H1 (cell line): ENCODE results near the gene EXOG. TPM values are rescaled to one million over a fixed set of nuclear protein-coding genes. Genes with fewer than 3 reads are reported as not detected.

Experiments used
- CTCF ChIA-PET: fragments of 300-600 bp; sonication (Branson Sonifier 250); formaldehyde crosslinking; loops from one replicate; lab custom pipeline; 2021; ENCODE audit not compliant: partially characterized antibody; lab: Charles Lee
- POLR2A ChIA-PET: fragments of 300-600 bp; sonication (Branson Sonifier 250); formaldehyde crosslinking; loops from one replicate; lab custom pipeline; 2021; ENCODE audit warnings: inconsistent platforms; ENCODE audit not compliant: partially characterized antibody; lab: Charles Lee
- DNase-seq, 2 experiments: peaks; one replicate each; pipeline versions ENCODE4 v3.0.0 to v3.0.0-alpha.2; 2010 to 2022; ENCODE audit warnings: low spot score in 2 of 2, low read depth in 1 of 2, mixed read lengths in 1 of 2
- FAIRE-seq: peaks from 2 replicates; lab custom pipeline; 2011; peaks lifted over from hg19 to GRCh38; lab: Jason Lieb, UNC
- H2AFZ ChIP-seq: 2 replicates; pipeline ENCODE4 v1.8.1; 2012; ENCODE audit warnings: low read length, inconsistent platforms
- H2AK5ac ChIP-seq: 2 replicates; pipeline ENCODE4 v1.6.1; 2013; ENCODE audit warnings: low read depth, low read length
- H2BK120ac ChIP-seq: replicated peaks from 2 replicates; pipeline ENCODE3; 2013; ENCODE audit warnings: low read depth, low read length, inconsistent platforms
- H2BK12ac ChIP-seq: 2 replicates; pipeline ENCODE4 v1.6.1; 2013; ENCODE audit warnings: low read depth, low read length
- H2BK15ac ChIP-seq: 2 replicates; pipeline ENCODE4 v1.6.1; 2013; ENCODE audit warnings: low read length
- H2BK20ac ChIP-seq: 2 replicates; pipeline ENCODE4 v1.6.1; 2013; ENCODE audit warnings: low read length
- H2BK5ac ChIP-seq: 2 replicates; pipeline ENCODE4 v1.6.1; 2013; ENCODE audit warnings: low read depth, low read length
- H3K14ac ChIP-seq: 2 replicates; pipeline ENCODE4 v1.6.1; 2013; ENCODE audit warnings: inconsistent platforms; ENCODE audit not compliant: insufficient read length
- H3K18ac ChIP-seq: 2 replicates; pipeline ENCODE4 v1.6.1; 2013; ENCODE audit warnings: low read length; ENCODE audit errors: extremely low read depth
- H3K23ac ChIP-seq: 2 replicates; pipeline ENCODE4 v1.6.1; 2013; ENCODE audit warnings: inconsistent platforms; ENCODE audit not compliant: insufficient read length
- H3K23me2 ChIP-seq: 2 replicates; pipeline ENCODE4 v1.6.1; 2013; ENCODE audit warnings: low read depth, low read length
- H3K27ac ChIP-seq: 2 replicates; pipeline ENCODE4 v1.6.1; 2011; ENCODE audit warnings: low read depth, low read length, inconsistent platforms
- H3K27me3 ChIP-seq, 4 experiments: replicated peaks in 1 of 4; 1 replicate in 1 of 4; 2 replicates in 3 of 4; pipeline versions ENCODE4 v1.6.1 to v1.8.1; 2011 to 2013; ENCODE audit warnings: low read length in 3 of 4, mild to moderate bottlenecking in 3 of 4, inconsistent platforms in 2 of 4, mixed read lengths in 2 of 4, moderate library complexity in 1 of 4; ENCODE audit not compliant: control insufficient read depth in 3 of 4, insufficient read depth in 3 of 4; ENCODE audit errors: extremely low read depth in 1 of 4
- H3K36me3 ChIP-seq, 4 experiments: 2 replicates each; pipeline versions ENCODE4 v1.6.1 to v1.8.1; 2011 to 2013; ENCODE audit warnings: mild to moderate bottlenecking in 4 of 4, low read length in 3 of 4, moderate library complexity in 2 of 4, control low read depth in 1 of 4, inconsistent platforms in 1 of 4; ENCODE audit not compliant: insufficient read depth in 4 of 4, control insufficient read depth in 2 of 4
- H3K4ac ChIP-seq: replicated peaks from 2 replicates; pipeline ENCODE3; 2013; ENCODE audit warnings: low read length, low read depth, mixed read lengths, inconsistent platforms; ENCODE audit not compliant: insufficient read length
- H3K4me1 ChIP-seq, 4 experiments: replicated peaks in 1 of 4; 1 replicate in 1 of 4; 2 replicates in 3 of 4; pipeline versions ENCODE4 v1.6.1 to v1.8.1; 2011 to 2013; ENCODE audit warnings: low read length in 3 of 4, inconsistent platforms in 2 of 4, mixed read lengths in 1 of 4; ENCODE audit not compliant: insufficient read depth in 4 of 4, control insufficient read depth in 3 of 4
- H3K4me2 ChIP-seq, 2 experiments: 2 replicates each; pipeline versions ENCODE4 v1.6.1 to v1.8.1; 2011 to 2013; ENCODE audit warnings: low read depth in 2 of 2, low read length in 2 of 2, control low read depth in 1 of 2, inconsistent platforms in 1 of 2, mild to moderate bottlenecking in 1 of 2; ENCODE audit not compliant: insufficient read depth in 1 of 2
- H3K4me3 ChIP-seq, 4 experiments: fragments of 200-600, 300-600 bp in 1 of 4; sonication (generic), shearing (Covaris generic), sonication (Bioruptor Twin) in 1 of 4; 2 replicates each; pipeline versions ENCODE4 v1.5.1 to v1.8.1; 2011 to 2016; ENCODE audit warnings: low read length in 4 of 4, low read depth in 3 of 4, control low read depth in 2 of 4, inconsistent platforms in 2 of 4, mild to moderate bottlenecking in 2 of 4, mixed read lengths in 1 of 4, moderate library complexity in 1 of 4; ENCODE audit not compliant: insufficient read depth in 2 of 4; ENCODE audit errors: extremely low read depth in 1 of 4
- H3K56ac ChIP-seq: replicated peaks from 2 replicates; pipeline ENCODE3; 2013; ENCODE audit warnings: low read depth, mild to moderate bottlenecking, mixed read lengths, low read length, inconsistent platforms; ENCODE audit not compliant: insufficient read length
- H3K79me1 ChIP-seq: 2 replicates; pipeline ENCODE4 v1.6.1; 2013; ENCODE audit warnings: low read depth, low read length, control low read depth
- H3K79me2 ChIP-seq, 2 experiments: 2 replicates each; pipeline versions ENCODE4 v1.6.1 to v1.8.1; 2012 to 2013; ENCODE audit warnings: low read length in 2 of 2, mild to moderate bottlenecking in 2 of 2, inconsistent platforms in 1 of 2; ENCODE audit not compliant: insufficient read depth in 2 of 2, control insufficient read depth in 1 of 2
- H3K9ac ChIP-seq, 4 experiments: replicated peaks in 1 of 4; 1 replicate in 1 of 4; 2 replicates in 3 of 4; pipeline versions ENCODE4 v1.6.1 to v1.8.1; 2011 to 2013; ENCODE audit warnings: low read depth in 3 of 4, low read length in 3 of 4, control low read depth in 2 of 4, mild to moderate bottlenecking in 2 of 4, moderate library complexity in 2 of 4, inconsistent platforms in 1 of 4; ENCODE audit errors: extremely low read depth in 1 of 4
- H3K9me3 ChIP-seq, 2 experiments: 2 replicates each; pipeline versions ENCODE4 v1.6.1 to v1.8.1; 2012 to 2013; ENCODE audit warnings: mild to moderate bottlenecking in 2 of 2, moderate library complexity in 2 of 2, control low read depth in 1 of 2, inconsistent platforms in 1 of 2, low read depth in 1 of 2, low read length in 1 of 2, mixed read lengths in 1 of 2; ENCODE audit not compliant: insufficient read depth in 2 of 2
- H4K20me1 ChIP-seq, 2 experiments: replicated peaks in 1 of 2; 2 replicates each; pipeline versions ENCODE3 to v1.8.1; 2011 to 2013; ENCODE audit warnings: inconsistent platforms in 2 of 2, low read length in 2 of 2, mild to moderate bottlenecking in 1 of 2; ENCODE audit not compliant: insufficient read depth in 2 of 2, control insufficient read depth in 1 of 2
- H4K5ac ChIP-seq: 2 replicates; pipeline ENCODE4 v1.6.1; 2013; ENCODE audit warnings: low read length, low read depth, mixed read lengths, inconsistent platforms; ENCODE audit not compliant: insufficient read length
- H4K8ac ChIP-seq: 2 replicates; pipeline ENCODE4 v1.8.0; 2013; ENCODE audit warnings: mild to moderate bottlenecking, moderate library complexity, low read length, inconsistent platforms; ENCODE audit not compliant: insufficient read depth; ENCODE audit errors: extremely low read depth
- H4K91ac ChIP-seq: replicated peaks from 2 replicates; pipeline ENCODE3; 2013; ENCODE audit warnings: low read length, mixed read lengths, inconsistent platforms; ENCODE audit not compliant: insufficient read length
- GABPA ChIP-seq: IDR thresholded peaks from 2 replicates; pipeline ENCODE4 v1.6.1; 2011; ENCODE audit warnings: mild to moderate bottlenecking, low read length, moderate library complexity, borderline replicate concordance; ENCODE audit not compliant: insufficient read depth
- JUN ChIP-seq: IDR thresholded peaks from 2 replicates; pipeline ENCODE4 v1.6.1; 2011; ENCODE audit warnings: low read depth, mild to moderate bottlenecking, improper control_type of control experiment, low read length
- POU5F1 ChIP-seq: IDR thresholded peaks from 2 replicates; pipeline ENCODE4 v1.6.1; 2011; ENCODE audit warnings: low read depth, mild to moderate bottlenecking, low read length, moderate library complexity
- RNF2 ChIP-seq: fragments of 200-900, 300-1000 bp; sonication (generic); IDR thresholded peaks from 2 replicates; pipeline ENCODE4 v1.7.1; 2016; ENCODE audit warnings: borderline replicate concordance, low read depth, mild to moderate bottlenecking, antibody characterized with exemption, low read length; ENCODE audit not compliant: poor library complexity, severe bottlenecking; ENCODE audit errors: missing control alignments
- SIN3A ChIP-seq, 2 experiments: IDR thresholded peaks in 1 of 2; conservative IDR thresholded peaks in 1 of 2; 2 replicates each; pipeline ENCODE4 v1.6.1; 2011 to 2012; ENCODE audit warnings: low read length in 2 of 2, improper control_type of control experiment in 1 of 2, low read depth in 1 of 2, mild to moderate bottlenecking in 1 of 2
- SRF ChIP-seq: IDR thresholded peaks from 2 replicates; pipeline ENCODE4 v1.6.1; 2011; ENCODE audit warnings: mild to moderate bottlenecking, low read depth, low read length, moderate library complexity
- TAF1 ChIP-seq: IDR thresholded peaks from 2 replicates; pipeline ENCODE4 v1.6.1; 2011; ENCODE audit warnings: mild to moderate bottlenecking, low read depth, low read length
- YY1 ChIP-seq: IDR thresholded peaks from 2 replicates; pipeline ENCODE4 v1.6.1; 2011; ENCODE audit warnings: low read depth, mild to moderate bottlenecking, low read length
- WGBS, 2 experiments: shearing (Covaris generic) in 1 of 2; methylation state at CpG; one replicate each; pipeline versions ENCODE4 v1.1.6 to v1.1.7; 2013 to 2015; ENCODE audit warnings: low lambda C conversion rate in 2 of 2, mixed read lengths in 2 of 2, inconsistent platforms in 1 of 2, low coverage in 1 of 2, missing lambda C conversion rate in 1 of 2; ENCODE audit not compliant: insufficient replicate concordance in 2 of 2, insufficient coverage in 1 of 2, insufficient read length in 1 of 2; ENCODE audit errors: extremely low coverage in 1 of 2, missing lambda C conversion rate in 1 of 2; 5-methylcytosine and 5-hydroxymethylcytosine counted together
- polyA plus RNA-seq, 7 experiments: library from polyadenylated mRNA; depleted of rRNA in 3 of 7; stranded (reverse) in 5 of 7; unstranded in 2 of 7; fragments of >200 nt in 5 of 7; fragments of 200-250 nt in 2 of 7; gene quantifications; 1 replicate in 5 of 7; 2 replicates in 1 of 7; 4 replicates in 1 of 7; pipeline versions ENCODE4 v1.2.1 to v1.2.3, GENCODE V29; 2011 to 2013; ENCODE audit warnings: missing spikeins in 2 of 7, mixed read lengths in 2 of 7
- total RNA-seq: library from RNA; stranded (reverse); fragmentation: NEBNext Ultra II Directional; extraction: Animal tissue kit (Norgen Biotek cat#: 25700); gene quantifications from 2 replicates; pipeline ENCODE4 v1.2.1, GENCODE V29; 2021
- TF ChIP-seq, protein P1 (sequence below): IDR thresholded peaks from 2 replicates; pipeline ENCODE4 v1.6.1; 2011; ENCODE audit warnings: low read depth, mild to moderate bottlenecking, low read length; ENCODE audit not compliant: insufficient read depth

EXOG gene
- total and polyA plus RNA-seq, 2 of the 8 experiments (the other 6 are each of a cell fraction or from before 2014, with no cell fraction given) = 7.2 to 12.9 TPM

DNA sequence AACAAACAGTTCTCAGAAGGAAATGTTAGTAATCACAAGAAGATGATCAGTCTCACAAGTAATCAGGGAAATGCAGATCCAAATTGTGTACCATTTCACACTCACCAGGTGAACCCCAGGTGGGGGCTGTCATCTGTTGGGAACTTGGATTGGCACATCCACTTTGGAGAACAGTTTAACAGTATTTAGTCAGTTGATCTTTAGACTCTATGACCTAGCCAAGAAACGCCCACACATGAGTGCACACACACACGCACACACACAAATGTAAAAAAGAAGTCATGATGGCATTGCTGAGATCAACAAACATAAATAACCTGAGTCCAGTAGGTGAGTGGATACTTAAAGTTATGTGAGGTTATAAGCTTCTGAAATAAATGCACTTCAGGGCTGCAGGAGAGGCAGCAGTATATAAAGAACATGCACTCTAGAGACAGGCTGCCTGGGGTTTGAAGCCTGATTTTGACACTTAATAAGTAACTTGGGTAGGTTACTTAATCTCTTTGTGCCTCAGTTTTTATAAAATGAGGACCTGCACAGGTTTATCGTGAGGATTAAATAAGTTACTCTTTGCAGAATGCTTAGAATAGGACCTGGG is 24.8 kb upstream of the EXOG start:
- Histone ChIP-seq H3K4me3 (no peak overlapping the region), H3K79me1 (peaks cover 40% of the 10 kb centered on the region), H3K23me2 (no peaks in the 10 kb centered on the region; the same call in 1 of the 2 replicates), H2AK5ac (no peak overlapping the region), H2BK12ac (no peak overlapping the region), H3K4me2 (no peak overlapping the region), H3K56ac (no peak overlapping the region), H4K5ac (no peak overlapping the region), H3K9me3 (peaks cover 11% of the 10 kb centered on the region in 2 experiments; a peak in 3 of 4 replicates), H2BK15ac (no peak overlapping the region), H4K91ac (no peak overlapping the region), H4K20me1 (peaks cover 9 to 28% of the 10 kb centered on the region in 2 experiments), H3K36me3 (peaks cover 0 to 3% (median 0%) of the 10 kb centered on the region in 4 experiments; a peak in 1 of 8 replicates), H2BK20ac (no peak overlapping the region), H2AFZ (no peak overlapping the region), H3K4me1 (peaks cover 0 to 4% (median 2%) of the 10 kb centered on the region in 4 experiments; a peak in 3 of 7 replicates), H3K79me2 (peaks cover 27 to 99% of the 10 kb centered on the region in 2 experiments), H3K14ac (no peak overlapping the region), H2BK5ac (no peak overlapping the region), H3K18ac (no peak overlapping the region), H4K8ac (no peak overlapping the region), H2BK120ac (no peak overlapping the region), H3K9ac (no peak overlapping the region), H3K4ac (no peak overlapping the region), H3K27me3 (no peaks in the 10 kb centered on the region), H3K23ac (no peak overlapping the region), H3K27ac (no peak overlapping the region)
- WGBS, 2 experiments = 89% methylated on average over 3 of the region's 3 CpGs; no CpG with 5 or more reads in 1 of the 2 experiments
- no peak for FAIRE-seq
- TF ChIP-seq RNF2 (no peak), JUN (no peak), SIN3A (conservative IDR thresholded peaks at IDR 0.05 in 1 of 2, IDR thresholded peaks at IDR 0.05 in 1 of 2; ENCODE audit: low read depth in 1 of 2, low read length in 2 of 2) (no peak), SRF (no peak), GABPA (no peak), POU5F1 (no peak), YY1 (no peak), TAF1 (no peak)
- TF ChIP-seq, protein P1, sequence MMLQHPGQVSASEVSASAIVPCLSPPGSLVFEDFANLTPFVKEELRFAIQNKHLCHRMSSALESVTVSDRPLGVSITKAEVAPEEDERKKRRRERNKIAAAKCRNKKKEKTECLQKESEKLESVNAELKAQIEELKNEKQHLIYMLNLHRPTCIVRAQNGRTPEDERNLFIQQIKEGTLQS = no peak
- DNase-seq = no peak
- ChIA-PET CTCF (interaction anchor here (1.6 to 6.6 kb wide), 2 partner anchors 10 to 125 kb away, joined by 4 to 41 read pairs; partner anchors contain the start of gene XYLB), POLR2A (interaction anchor here (2.5 kb wide), 1 partner anchor 16 kb away, joined by 9 read pairs; no protein-coding TSS in a partner anchor)
